ENCODE data around the gene SPATA31E1.

Gene SPATA31E1

DNA sequence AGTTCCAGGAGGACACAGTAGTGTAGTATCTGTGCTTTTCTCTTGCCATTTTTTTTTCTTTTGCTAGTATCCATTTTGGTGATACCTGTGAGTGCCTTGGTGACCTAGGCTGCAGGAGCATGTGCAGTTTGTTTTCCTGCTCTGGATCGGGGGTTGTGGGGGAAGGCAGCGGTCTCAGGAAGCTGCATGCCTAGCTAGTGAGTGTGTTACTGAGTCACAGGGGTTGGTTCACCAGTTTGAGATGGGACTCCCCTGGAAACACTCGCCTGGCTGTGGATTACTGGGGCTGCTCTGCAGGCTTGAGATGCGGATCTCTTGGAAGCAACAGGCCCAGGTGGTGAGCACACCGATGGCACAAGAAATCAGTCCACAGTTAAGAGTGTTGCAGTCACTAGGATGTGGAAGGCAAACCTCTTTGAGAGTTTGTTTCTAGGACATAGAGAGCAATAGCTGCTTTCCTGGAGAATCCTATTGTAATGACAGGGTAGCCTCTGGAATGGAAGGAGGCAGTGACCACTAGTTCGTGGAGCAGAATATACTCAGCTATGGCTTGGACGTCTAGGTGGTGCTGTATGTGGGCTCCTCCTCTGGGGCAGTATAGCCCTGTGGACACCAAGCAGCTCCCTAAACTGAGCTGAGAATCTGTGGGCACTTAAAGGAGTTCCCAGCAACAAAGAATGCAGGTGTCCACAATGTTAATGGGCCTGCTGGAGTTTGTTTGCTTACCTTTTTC, 20.0 kb upstream of the SPATA31E1 start:
- in situ Hi-C loops (cut with HindIII; ENCODE audit: low sequenced_read_pairs), result no loop called here

DNA sequence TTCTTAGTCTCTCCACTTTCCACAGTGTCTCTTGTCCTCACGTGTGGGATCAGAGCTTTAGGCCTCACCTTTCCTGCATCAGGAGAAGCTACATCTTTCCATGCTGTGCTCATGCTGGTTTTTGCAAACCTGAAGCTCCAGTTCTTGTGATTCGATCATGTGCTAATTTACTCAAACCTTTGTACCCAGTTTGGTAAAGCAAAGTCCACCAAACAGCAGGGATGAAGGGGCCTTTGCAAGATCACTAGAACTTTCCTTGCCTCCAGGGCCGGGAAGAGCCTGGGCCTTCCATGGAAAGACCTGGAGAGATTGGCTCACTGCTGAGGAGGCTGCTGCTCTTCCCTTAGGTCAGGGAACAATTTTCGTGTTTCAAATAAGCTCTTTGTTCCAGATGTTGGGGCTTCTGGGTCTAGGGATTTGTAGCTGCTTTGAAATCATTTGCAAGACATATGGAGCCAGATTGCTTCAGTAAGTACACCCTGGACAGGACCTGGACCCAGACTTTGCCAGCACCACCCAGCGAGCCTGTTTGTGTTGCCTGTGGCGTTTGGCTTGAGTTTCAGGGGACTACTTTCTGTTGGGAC, 18.7 kb upstream of the SPATA31E1 start:
- in situ Hi-C loops (cut with HindIII; ENCODE audit: low sequenced_read_pairs), result no loop called here

DNA sequence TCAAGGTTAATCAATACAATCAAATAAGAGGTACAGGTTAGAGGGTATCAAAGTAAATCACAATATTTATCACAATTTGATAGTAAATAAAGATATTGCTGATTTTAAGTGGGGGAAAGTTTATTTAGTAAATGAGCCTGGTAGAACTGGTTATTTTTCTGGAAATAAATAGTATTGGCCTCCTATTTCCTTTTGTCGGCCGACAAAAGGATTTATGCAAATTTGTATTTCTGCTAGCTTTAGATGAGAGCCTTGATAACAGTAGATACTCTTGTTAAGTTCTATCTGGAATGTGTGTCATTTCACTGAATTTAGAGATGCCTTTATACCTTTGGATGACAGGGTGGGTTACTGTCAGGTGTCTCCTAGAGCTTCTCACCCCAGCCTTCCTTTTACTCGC, 17.8 kb upstream of the SPATA31E1 start:
- in situ Hi-C loops (cut with HindIII; ENCODE audit: low sequenced_read_pairs), result no loop called here

DNA sequence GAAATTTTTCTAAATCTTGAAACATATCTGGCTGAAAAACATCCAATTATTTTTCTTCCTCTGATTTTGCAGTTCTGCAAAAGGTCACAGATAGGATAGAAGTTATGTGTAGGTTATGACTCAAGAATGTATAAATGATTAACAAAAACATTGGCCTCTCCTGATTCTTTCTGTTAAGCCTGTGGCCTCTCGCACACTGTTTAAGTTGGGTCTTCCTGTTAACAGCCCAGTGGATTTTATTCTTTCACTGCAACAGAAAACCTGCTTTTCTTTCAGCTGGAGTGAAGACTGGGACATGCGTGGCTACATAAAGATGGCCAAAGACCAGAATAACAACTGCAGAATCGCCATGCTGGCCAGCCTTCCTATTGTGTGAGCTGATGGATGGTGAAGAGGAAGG, 17.1 kb upstream of the SPATA31E1 start:
- in situ Hi-C loops (cut with HindIII; ENCODE audit: low sequenced_read_pairs), result no loop called here

DNA sequence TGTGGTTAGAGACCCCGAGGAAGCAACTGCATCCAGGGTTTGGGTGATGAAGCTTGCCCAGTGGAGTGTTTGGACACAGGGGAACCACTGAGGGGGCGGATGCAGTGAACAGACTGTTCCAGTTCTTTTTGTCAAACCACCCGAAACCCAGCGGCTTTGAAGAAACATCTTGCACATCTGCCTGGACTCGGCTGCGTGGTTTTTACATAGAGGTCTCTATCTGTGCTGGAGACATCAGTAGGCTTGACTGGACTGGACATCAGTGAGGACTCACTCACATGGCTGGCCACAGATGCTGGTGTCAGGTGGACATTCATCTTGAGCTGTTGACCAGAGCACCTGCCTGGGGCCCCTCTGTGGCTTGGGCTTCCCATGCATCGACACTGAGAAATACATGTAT, 15.3 kb upstream of the SPATA31E1 start:
- in situ Hi-C loops (cut with HindIII; ENCODE audit: low sequenced_read_pairs), result no loop called here

DNA sequence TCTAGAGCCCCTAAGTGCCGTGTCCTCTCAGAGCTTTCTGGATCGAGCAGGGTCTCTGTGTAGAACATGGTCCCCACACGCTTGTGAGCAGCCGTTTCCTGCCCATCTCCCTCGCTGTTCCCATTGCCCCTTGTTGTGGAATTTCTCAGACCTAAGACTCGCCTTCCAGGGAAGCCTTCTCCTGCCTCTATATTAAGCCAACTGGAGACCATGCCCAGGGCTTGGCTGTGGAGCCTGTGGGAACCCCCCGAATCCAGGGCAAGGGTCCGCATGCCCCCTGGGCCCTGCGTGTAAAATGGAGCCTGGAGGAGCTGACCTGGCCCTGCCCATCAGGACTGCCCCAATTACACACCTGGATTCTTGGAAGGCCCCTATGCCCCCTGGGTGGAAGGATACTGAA, 14.5 kb upstream of the SPATA31E1 start:
- in situ Hi-C loops (cut with HindIII; ENCODE audit: low sequenced_read_pairs), result no loop called here

DNA sequence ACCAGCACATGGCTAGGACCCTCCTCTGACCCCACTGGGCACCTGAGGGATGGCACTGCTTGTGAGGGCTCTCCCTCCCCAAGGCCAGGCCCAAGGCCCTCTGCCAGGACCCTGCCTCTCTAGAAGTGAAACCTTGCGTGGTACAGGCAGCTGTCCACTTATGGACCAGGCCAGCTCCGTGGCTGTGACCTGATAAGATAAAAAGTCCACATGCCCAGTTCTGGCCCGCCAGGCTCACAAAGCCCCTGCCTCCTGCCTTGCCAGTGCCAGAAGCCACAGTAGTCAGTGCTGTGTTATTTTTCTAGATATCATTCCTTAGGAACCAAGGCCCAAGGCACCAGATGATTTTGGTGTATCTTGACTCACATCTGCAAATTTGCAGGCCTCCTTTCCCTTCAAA, 14.0 kb upstream of the SPATA31E1 start:
- in situ Hi-C loops (cut with HindIII; ENCODE audit: low sequenced_read_pairs), result no loop called here

DNA sequence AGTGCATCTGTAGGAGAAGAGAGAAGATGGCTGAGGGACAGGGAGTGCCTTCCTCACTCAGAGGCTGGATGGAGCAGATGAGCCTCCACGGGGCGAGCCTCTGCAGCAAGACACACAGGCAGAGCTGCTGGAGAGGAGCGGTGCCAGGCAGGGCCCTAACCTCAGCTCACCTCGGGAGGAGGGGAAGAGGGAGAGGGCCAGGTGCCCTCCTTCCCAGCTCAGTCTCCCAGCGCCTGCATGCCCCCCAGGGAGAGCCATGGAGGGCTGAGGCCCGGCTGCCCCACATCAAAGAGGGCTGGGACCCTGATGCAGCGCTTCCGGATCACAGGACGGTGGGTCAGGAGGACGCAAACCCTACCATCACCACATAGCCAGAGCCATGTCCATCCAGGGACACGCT, 13.6 kb upstream of the SPATA31E1 start:
- in situ Hi-C loops (cut with HindIII; ENCODE audit: low sequenced_read_pairs), result no loop called here

DNA sequence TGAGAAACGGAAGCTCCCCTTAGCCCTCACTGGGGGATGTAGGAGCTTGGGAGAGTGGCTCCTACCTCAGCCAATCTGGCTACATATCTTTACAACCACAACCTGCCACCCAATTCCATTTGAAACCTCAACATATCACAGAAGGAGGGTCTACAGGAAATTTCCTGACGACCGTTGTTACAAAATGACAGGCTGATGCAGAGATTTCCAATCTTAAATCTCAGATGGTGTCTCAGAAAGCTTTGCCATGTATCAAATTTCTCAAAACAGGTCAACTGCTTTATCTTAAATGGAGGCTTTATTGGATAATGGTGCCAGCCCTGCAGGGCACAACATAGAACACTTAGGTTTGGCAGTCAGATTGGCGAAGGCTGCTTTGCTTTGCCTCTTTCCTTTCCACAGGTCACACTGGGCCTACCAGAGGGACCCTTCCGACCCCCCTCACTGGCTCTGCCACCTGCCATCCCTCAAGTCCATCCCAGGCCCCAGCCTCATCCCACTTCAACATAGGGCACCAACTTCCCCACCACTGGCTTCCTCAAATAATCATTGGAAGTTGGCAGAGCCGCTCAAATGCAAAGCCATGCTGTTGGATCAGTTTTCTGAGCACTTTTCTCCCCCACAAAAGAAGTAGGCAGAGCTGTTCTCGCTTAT, 11.1 kb upstream of the SPATA31E1 start:
- in situ Hi-C loops (cut with HindIII; ENCODE audit: low sequenced_read_pairs), result no loop called here

DNA sequence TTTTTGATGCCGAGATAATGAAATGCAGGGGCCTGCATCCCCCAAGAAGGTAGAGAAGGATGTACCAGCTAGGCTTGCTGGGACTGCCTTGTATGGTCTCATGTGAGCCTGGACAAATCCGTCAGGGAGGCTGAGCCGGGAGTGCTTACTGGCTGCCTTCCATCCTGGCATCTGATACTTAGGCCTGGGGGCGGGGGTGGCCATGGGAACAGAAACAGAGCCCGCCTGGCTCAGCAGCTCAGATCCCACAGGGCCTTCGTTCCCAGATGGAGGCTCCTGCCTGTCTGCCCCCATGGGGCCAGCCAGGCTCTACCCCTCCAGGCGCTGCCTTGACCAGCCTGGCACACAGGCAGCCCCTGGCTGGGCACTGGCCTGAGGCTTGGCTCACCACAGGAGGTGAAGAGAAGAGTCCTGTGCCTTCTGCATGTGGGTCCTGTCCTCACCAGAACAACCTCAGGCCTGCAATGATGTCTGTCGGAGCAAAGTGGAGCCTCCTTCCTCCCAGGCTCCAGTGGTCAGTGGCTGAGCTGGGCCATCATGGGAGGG, 10.5 kb upstream of the SPATA31E1 start:
- in situ Hi-C loops (cut with HindIII; ENCODE audit: low sequenced_read_pairs), result no loop called here

DNA sequence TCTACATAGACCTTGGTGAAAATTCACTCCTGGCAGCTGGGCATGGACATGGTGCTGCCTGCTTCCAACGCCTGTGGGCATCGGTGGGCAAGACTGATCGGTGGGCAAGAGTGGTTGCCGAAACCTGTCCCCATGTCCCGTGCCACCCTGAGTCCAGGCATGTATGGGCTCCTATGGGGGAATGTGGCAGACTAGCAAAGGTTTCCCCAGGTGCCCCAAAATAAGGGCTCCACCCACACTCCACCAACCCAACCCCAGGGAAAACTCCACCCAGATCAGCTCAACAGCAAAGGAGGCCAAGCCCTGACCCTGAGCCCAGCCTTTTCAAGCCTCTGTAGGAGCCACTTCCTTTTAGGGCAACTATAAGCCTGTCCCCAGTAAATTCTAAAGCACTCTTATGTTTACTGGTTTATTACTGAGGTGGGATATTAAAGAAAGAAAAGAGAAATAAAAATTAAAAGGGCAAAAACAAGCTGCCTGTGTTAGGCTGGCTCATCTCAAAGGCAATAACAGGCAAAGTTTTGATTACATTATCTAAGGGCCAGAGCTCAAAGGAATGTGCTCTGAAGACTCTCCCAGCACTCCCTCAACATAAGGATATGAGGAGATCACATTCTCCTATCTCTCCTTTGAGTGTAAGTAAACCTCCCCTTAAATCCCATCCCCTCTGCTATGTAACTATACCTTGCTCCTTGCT, 8.9 kb upstream of the SPATA31E1 start:
- in situ Hi-C loops (cut with HindIII; ENCODE audit: low sequenced_read_pairs), result no loop called here

DNA sequence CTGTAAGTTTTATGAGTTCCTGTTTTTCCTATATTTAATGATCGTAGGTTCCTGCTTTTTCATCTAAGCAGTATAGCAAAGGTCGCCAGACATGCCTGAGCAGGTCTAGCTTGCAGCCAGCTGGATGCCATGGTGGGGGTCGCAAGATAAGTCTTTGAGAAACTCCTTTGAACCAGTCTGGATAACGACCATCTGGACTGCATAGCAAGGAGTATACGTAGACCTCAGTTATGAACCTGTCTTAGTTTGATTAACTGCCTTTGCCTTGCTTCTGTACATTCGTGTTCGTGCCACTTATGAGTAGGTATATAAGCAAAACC, 8.4 kb upstream of the SPATA31E1 start:
- in situ Hi-C loops (cut with HindIII; ENCODE audit: low sequenced_read_pairs), result no loop called here

DNA sequence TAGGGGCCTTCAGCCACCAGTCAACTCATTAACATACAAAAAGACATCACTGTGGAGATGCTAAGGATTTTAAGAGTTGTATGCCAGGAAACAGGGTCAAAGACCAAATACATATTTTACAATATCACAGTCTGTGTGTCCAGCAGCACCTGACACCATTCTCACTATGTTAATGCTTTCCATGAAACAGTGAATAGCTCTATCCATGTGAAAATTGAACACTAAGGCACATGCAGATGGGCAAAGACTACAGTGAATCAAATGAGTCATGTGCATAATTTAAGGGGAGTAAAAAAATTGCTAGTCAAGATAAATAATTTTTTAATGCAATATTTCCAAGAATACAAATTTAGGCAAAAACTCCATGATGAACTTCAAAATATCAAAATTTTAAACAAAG, 7.6 kb upstream of the SPATA31E1 start:
- in situ Hi-C loops (cut with HindIII; ENCODE audit: low sequenced_read_pairs), result no loop called here

DNA sequence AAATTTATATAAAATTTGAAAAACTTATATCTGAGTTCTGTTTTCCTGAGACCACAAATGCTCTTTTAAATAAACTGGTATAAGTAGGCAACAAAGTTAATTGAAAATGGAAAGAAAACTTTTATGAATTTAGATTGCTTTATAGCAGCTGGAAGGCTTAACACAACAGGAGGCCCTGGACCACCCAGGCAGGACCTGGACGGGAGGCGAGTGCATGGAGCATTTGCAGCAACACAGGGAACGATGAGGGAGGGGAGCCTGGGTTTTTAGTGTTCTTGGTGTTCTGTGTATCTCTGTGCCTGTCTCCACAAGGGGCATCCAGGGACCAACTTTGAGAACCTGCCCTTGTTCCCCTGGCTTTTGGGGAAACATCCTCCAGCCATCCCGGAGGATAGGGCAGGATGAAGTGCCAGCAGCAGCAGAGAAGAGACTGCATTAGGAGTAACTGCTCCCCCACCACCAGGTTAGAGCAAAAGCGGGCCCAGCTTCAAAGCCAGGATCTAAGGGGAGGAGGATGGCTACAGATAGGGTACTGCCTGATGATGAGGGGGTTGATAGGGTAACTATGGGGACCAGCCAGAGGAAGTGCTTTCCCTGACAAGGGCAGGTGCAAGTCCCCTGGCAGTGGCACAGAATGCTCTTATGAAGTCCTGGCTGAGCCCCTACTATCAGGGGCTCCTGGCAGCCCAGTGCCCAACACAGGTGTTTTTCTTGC, 6.7 kb upstream of the SPATA31E1 start:
- in situ Hi-C loops (cut with HindIII; ENCODE audit: low sequenced_read_pairs), result no loop called here

DNA sequence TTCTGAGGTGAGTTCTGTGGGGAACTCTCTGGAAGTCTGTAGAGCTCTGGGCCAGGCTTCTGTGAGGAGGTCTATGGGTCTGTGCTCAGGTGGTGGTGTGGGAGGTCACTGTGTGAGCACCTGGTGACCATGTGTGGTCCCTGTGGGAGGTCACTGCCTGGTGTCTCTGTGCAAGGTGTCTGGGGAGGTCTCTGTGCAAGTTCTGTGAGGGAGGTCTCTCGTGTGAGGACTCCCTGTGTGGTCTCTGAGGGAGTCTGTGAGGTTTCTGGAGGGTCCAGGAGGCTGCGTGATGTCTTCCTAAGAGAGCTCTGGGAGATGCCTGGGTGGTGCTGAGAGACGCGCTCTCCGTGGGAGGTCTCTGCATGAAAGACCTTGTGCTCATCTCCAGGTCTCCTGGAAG, 6.0 kb upstream of the SPATA31E1 start:
- in situ Hi-C loops (cut with HindIII; ENCODE audit: low sequenced_read_pairs), result no loop called here

DNA sequence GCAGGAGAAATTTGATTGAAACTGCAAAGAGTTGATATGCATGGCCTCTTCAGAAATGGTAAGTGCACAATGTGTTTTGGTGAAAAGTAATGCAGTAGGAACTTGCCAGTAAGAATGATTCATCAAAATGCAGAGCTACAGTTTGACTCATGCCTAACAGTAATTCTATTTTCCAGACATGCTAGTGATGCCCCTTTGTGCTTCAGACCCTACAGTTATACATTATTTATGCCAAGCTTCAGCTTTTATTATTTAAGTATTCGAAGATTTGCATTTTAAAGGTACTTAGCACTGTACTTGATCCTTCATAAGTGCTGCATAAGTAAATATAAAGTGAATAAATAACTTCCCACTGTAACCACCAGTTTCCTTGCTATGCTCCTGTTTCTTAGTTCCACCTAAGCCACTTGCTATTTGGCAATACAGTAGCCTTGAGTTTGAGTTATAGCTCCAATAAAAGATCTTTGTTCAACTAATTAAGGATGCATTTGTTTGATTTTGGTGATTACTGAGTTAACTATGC, 3.6 kb upstream of the SPATA31E1 start:
- in situ Hi-C loops (cut with HindIII; ENCODE audit: low sequenced_read_pairs), result no loop called here

DNA sequence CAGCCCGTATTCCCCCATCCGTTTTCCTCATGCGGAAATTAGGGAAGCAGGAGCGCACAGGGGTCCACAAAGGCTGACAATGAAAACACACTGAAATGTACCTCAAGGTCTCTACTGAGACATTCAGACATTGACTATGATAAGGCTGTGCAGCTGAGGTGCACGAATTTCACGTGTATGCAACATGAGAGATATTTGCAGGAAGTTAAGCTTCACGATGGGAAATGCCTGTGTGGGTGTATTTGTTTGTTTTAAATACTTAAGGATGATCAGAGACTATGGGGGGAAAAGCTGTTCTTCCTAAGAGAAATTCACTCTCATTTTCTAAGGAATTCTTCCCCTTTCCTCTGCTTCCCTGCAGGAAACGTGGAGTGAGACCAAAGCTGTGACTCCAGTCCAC, 2.6 kb upstream of the SPATA31E1 start:
- in situ Hi-C loops (cut with HindIII; ENCODE audit: low sequenced_read_pairs), result no loop called here

DNA sequence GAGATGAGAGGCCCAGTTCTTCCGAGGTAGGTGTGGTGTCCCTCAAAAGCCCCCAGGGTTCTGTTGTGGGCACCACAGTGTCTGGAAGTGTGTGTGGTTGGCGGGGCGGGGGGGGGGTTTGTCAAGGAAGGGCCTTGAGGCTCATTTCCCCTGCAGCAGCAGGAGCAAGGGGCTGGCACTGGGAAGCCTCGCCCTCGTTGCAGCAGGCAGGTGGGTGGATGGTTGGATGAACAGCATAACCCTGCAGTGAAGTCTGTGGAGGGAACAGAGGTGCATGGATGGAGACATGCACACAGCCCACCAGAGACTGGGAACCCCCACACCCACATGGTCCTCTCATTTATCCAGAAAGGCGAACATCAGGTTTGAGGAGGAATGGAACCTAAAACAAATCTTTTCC, 2.0 kb upstream of the SPATA31E1 start:
- in situ Hi-C loops (cut with HindIII; ENCODE audit: low sequenced_read_pairs), result no loop called here

DNA sequence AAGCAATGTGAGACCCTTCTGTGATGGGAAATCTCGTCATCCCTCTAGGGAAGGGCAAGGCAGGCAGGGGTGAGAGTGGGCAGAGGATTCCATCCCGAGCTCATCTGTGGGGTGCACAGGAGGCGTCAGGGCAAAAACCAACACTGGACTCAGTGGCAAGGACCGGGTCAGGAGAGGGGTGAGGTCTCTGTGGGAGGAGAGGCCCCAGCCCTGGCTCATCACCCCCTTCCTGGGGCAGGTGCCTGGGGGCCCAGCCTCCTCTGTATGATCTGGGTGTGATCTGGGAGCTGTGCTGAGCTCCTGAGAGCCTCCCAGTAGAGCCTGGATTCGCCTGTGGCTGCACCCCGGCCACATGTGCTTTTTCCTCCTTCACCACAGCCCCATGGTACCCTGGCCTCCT, 597 bp downstream of the SPATA31E1 start:
- in situ Hi-C loops (cut with HindIII; ENCODE audit: low sequenced_read_pairs), result no loop called here

DNA sequence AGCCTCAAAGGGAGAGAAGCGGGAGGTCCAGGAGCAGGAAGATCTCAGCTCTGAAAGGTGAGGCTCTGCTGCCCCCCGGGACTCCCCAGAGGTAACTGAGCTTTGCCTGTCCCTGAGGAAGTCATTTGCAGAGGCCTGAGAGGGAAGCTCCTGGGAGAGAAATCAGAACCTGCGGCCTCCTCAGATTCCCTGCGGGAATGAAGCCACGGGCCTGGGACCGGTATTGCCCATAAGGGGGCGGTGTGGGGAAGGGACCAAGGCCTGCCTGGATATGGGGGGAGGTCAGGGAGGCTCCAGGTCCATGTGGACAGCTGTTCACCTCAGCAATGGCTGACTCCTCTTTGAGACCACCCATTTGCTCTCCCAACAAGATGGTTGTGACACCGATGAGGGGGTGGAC, 1.3 kb downstream of the SPATA31E1 start:
- in situ Hi-C loops (cut with HindIII; ENCODE audit: low sequenced_read_pairs), result no loop called here

Data from DLD1 (cell line).